ENCODE results near the gene NTNG2.

- TF ChIP-seq CTCF (IDR thresholded peaks at IDR 0.05 in 8 of 11, conservative IDR thresholded peaks at IDR 0.05 in 3 of 11) = no peak
- TF ChIP-seq POLR2AphosphoS5 (IDR thresholded peaks at IDR 0.05) = no peak
- TF ChIP-seq POLR2A (IDR thresholded peaks at IDR 0.05) = no peak
Measured at GRCh38 chr9:132187121-132187620, 25.3 kb downstream of the NTNG2 start.

Measured in spleen (tissue), 7 donors.